Measurements from ENCODE around the gene DNAAF5. TPM values are rescaled to one million over a fixed set of nuclear protein-coding genes. Genes with fewer than 3 reads are reported as not detected.

Gene DNAAF5
- total and polyA plus RNA-seq, 2 of the 4 experiments (the other 2 are of a cell fraction): 12.4 to 32.6 TPM

- Histone ChIP-seq H3K9me1 (ENCODE audit: insufficient read depth, low read length) (peaks cover 2% of the 10 kb centered on the region; the same call in 1 of the 2 replicates), H3K36me3 (ENCODE audit: control insufficient read depth, insufficient read depth, low read length) (peaks cover 11% of the 10 kb centered on the region), H2BK20ac (ENCODE audit: low read depth, low read length) (no peak overlapping the region), H3K4ac (ENCODE audit: low read depth, low read length) (peak overlapping the region; percentile 27; the same call in 1 of the 2 replicates), H3K4me1 (ENCODE audit: control insufficient read depth, insufficient read depth, low read length) (peaks cover 17% of the 10 kb centered on the region), H3K9ac (ENCODE audit: low read depth, low read length) (no peak overlapping the region), H3K9me3 (ENCODE audit: control insufficient read depth, insufficient read depth, low read length) (peaks cover under 1% of the 10 kb centered on the region; the same call in 1 of the 2 replicates), H3K79me1 (ENCODE audit: low read depth in 1 of 2, low read length in 2 of 2) (peaks cover 19 to 45% of the 10 kb centered on the region in 2 experiments), H2BK5ac (ENCODE audit: low read depth, low read length, poor library complexity, severe bottlenecking) (peak overlapping the region; percentile 12), H4K8ac (ENCODE audit: low read depth in 2 of 2, low read length in 2 of 2) (peak overlapping the region; percentile 68 to 97; a peak in 3 of 4 replicates), H2AFZ (replicated peaks; ENCODE audit: low read length, poor library complexity) (peak overlapping the region; percentile 49), H3K56ac (ENCODE audit: extremely low read depth, insufficient read depth, low read length) (no peak overlapping the region), H3K14ac (replicated peaks; ENCODE audit: low read depth, low read length) (no peak overlapping the region), H3K23ac (ENCODE audit: low read depth, low read length) (no peak overlapping the region), H3K27ac (ENCODE audit: insufficient read depth, low read length) (no peak overlapping the region), H2BK15ac (ENCODE audit: low read depth, low read length) (no peak overlapping the region), H3K27me3 (ENCODE audit: control insufficient read depth, insufficient read depth, low read length) (no peaks in the 10 kb centered on the region), H2BK120ac (ENCODE audit: low read depth, low read length) (no peak overlapping the region; the same call in 1 of the 2 replicates), H3K4me3 (ENCODE audit: insufficient read depth, low read depth, low read length) (no peak overlapping the region), H4K20me1 (ENCODE audit: insufficient read depth, low read length) (peaks cover 3% of the 10 kb centered on the region), H2AK5ac (ENCODE audit: low read depth, low read length) (no peak overlapping the region), H3K18ac (ENCODE audit: low read depth, low read length) (no peak overlapping the region), H2AK9ac (replicated peaks; ENCODE audit: low read depth, low read length, poor library complexity) (peak overlapping the region; percentile 90), H4K5ac (ENCODE audit: low read depth, low read length) (peak overlapping the region; percentile 68), H4K91ac (ENCODE audit: insufficient read depth, low read depth, low read length) (no peak overlapping the region), H3K4me2 (ENCODE audit: low read depth, low read length) (peak overlapping the region; percentile 62)
- CTCF ChIA-PET: no interaction called here
- peak; percentile 24; the same call in 1 of the 2 replicates for TF ChIP-seq CEBPB (IDR thresholded peaks at IDR 0.05; ENCODE audit: low read depth, low read length)
- no peak for TF ChIP-seq RCOR1 (IDR thresholded peaks at IDR 0.05; ENCODE audit: insufficient replicate concordance, low read length)
- in situ Hi-C loops (cut with MboI; ENCODE audit: low sequenced_read_pairs): no loop called here
- dilution Hi-C loops (cut with HindIII; ENCODE audit: low sequenced_read_pairs, unreplicated experiment): no loop called here
- peak; percentile 86 for DNase-seq
- intact Hi-C loops (cut with micrococcal nuclease): loop anchor here (5.0 kb wide), 2 partner anchors 208 to 393 kb away; partner anchors contain the start of gene PDGFA
- WGBS, 2 experiments (ENCODE audit: extremely low coverage in 2 of 2, insufficient read length in 1 of 2): 100% methylated on average over 2 of the region's 8 CpGs; no CpG with 5 or more reads in 1 of the 2 experiments
- POLR2A ChIA-PET (ENCODE audit: unreplicated experiment): no interaction called here
- BruUV-seq (replicated peaks): no TSS peak
- ATAC-seq (ENCODE audit: low read depth): peak; percentile 30
Measured at GRCh38 chr7:725223-726005, 1.1 kb upstream of the DNAAF5 start.
